ENCODE results near the gene ITGB8. TPM values are rescaled to one million over a fixed set of nuclear protein-coding genes. Genes with fewer than 3 reads are reported as not detected.

The ITGB8 gene
- total and polyA plus RNA-seq, 9 of the 15 experiments (the other 6 are each of a cell fraction or from before 2014, with no cell fraction given), result under 0.01 to 0.03 (median 0.02) TPM; not detected in 6

- no peak for TF ChIP-seq ZNF165 (CRISPR knock-in tag; IDR thresholded peaks at IDR 0.05; ENCODE audit: borderline replicate concordance)
- no peak for TF ChIP-seq ELF4 (CRISPR knock-in tag; IDR thresholded peaks at IDR 0.05)
- TF ChIP-seq RBM14 (IDR thresholded peaks at IDR 0.05; ENCODE audit: borderline replicate concordance, insufficient read depth, low read depth, low read length), result no peak
- no peak for TF ChIP-seq TCF3 (CRISPR knock-in tag; IDR thresholded peaks at IDR 0.05)
These were observed 28.1 kb downstream of the ITGB8 start (continued) for GRCh38 chr7:20358762-20359282.

GRCh38 chr7:20359341-20359963, 28.8 kb downstream of the ITGB8 start:
- intact Hi-C loops (cut with micrococcal nuclease) (no loop called here), in situ Hi-C loops (cut with MboI) (no loop called here)
- H3K9me1 ChIP-seq (ENCODE audit: control insufficient read depth, insufficient read depth, low read length), result no peaks in the 10 kb centered on the region
- ChIA-PET CTCF (ENCODE audit: low intra/inter-chr PET ratio) (no interaction called here), POLR2A (no interaction called here)
- DNase-seq (ENCODE audit: extremely low read depth in 1 of 4, low spot score in 3 of 4), result no peak
- FAIRE-seq, result no peak
- H3K9me3 ChIP-seq (replicated peaks; ENCODE audit: control insufficient read depth, insufficient read depth, low read depth, low read length), result no peaks in the 10 kb centered on the region
- H2AFZ ChIP-seq (ENCODE audit: low read depth, low read length), result no peak overlapping the region
- H3K4me3 ChIP-seq, result no peak overlapping the region
- no peak overlapping the region for H3K9ac ChIP-seq (ENCODE audit: insufficient read depth in 1 of 2, low read depth in 2 of 2, low read length in 2 of 2)
- H3K36me3 ChIP-seq (ENCODE audit: control insufficient read depth, insufficient read depth, low read length), result no peaks in the 10 kb centered on the region
- WGBS (ENCODE audit: insufficient coverage, low coverage, missing lambda C conversion rate), result 11% methylated on average over 1 of the region's 1 CpG
- BruUV-seq (replicated peaks), result no TSS peak
- ATAC-seq, result no peak
- H4K20me1 ChIP-seq (replicated peaks; ENCODE audit: control insufficient read depth, insufficient read depth, low read length), result no peaks in the 10 kb centered on the region
- no peaks in the 10 kb centered on the region for H3K4me1 ChIP-seq (replicated peaks in 1 of 2; ENCODE audit: control insufficient read depth in 2 of 2, insufficient read depth in 2 of 2, low read length in 2 of 2)
- H3K4me2 ChIP-seq (ENCODE audit: insufficient read depth, low read length), result no peak overlapping the region
- peaks cover 0 to 6% of the 10 kb centered on the region in 2 experiments; a peak in 1 of 5 replicates for H3K27me3 ChIP-seq (ENCODE audit: control insufficient read depth in 2 of 2, insufficient read depth in 2 of 2, low read length in 2 of 2)
- no peaks in the 10 kb centered on the region for H3K79me2 ChIP-seq (ENCODE audit: control insufficient read depth, insufficient read depth, low read length)
- H3K27ac ChIP-seq (ENCODE audit: extremely low read depth, low read depth, low read length), result no peak overlapping the region
- TF ChIP-seq FIP1L1 (IDR thresholded peaks at IDR 0.05; ENCODE audit: low read depth, low read length, poor library complexity, severe bottlenecking), result no peak
- TF ChIP-seq ZNF507 (tag; conservative IDR thresholded peaks at IDR 0.05), result no peak
- no peak for TF ChIP-seq HMGN3 (IDR thresholded peaks at IDR 0.05; ENCODE audit: borderline replicate concordance, extremely low read depth, insufficient read length, low read depth, low read length)
- no peak for TF ChIP-seq EZH2 (IDR thresholded peaks at IDR 0.05; ENCODE audit: borderline replicate concordance, low read depth, low read length)
- TF ChIP-seq CXXC5 (CRISPR knock-in tag; IDR thresholded peaks at IDR 0.05), result no peak
- TF ChIP-seq FOXA3 (CRISPR knock-in tag; conservative IDR thresholded peaks at IDR 0.05 in 1 of 2, IDR thresholded peaks at IDR 0.05 in 1 of 2), result no peak
- no peak for TF ChIP-seq HCFC1 (IDR thresholded peaks at IDR 0.05; ENCODE audit: low read depth, low read length)
- TF ChIP-seq EGR1 (conservative IDR thresholded peaks at IDR 0.05), result no peak
- no peak for TF ChIP-seq ID3 (CRISPR knock-in tag; IDR thresholded peaks at IDR 0.05)
- TF ChIP-seq ID3 (tag; IDR thresholded peaks at IDR 0.05), result no peak
- no peak for TF ChIP-seq NEUROD1 (IDR thresholded peaks at IDR 0.05; ENCODE audit: borderline replicate concordance, low read depth, low read length, partially characterized antibody)
- TF ChIP-seq ARID2 (IDR thresholded peaks at IDR 0.05), result no peak
- TF ChIP-seq CEBPZ (IDR thresholded peaks at IDR 0.05; ENCODE audit: borderline replicate concordance, low read depth, low read length), result no peak
- no peak for TF ChIP-seq RBM22 (IDR thresholded peaks at IDR 0.05; ENCODE audit: low read depth, low read length, poor library complexity, severe bottlenecking)
